ENCODE data around the gene ARL13B.
"Not testable (repeated sequence)": the region's sequence is repeated elsewhere in the genome, so short reads cannot be mapped to it uniquely, and the experiment has no call there.

ARL13B gene

DNA sequence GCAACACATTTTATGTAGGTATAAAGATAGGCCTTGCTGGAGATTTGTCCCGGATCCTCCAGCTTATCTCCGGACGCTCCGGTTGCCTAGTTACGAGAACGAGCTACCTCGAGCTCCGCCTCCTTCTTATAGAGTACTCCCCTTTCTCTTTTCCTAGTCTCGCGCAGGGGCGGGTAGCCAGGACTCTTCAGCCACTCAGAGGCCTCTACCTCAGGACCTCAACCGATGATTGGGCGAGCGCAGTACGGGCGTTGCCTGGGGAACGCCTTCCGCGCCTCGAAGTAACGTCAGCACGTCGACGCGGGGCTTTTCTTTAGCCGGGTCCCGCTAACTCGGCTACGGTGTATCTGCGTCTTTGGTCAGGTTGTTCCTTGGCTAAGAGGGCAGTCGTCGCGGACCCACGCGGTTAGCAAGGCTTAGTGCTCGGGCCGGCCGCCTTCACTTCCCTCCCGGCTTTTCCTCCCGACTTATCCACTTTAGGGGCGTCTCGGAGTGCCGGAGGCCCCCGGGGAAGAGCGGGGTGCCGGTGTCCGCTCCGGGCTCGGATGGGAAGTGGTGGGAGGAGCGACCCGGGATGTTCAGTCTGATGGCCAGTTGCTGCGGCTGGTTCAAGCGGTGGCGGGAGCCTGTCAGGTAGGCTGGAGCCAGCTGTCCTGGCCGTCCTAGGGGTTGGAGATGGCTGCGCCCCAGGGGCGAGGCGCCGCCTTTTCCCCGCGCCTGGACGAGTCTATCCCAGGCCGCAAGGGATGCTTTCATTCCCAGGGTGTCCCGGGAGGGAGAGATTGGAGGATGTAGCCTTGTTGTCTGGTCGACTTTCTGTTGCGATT, at the start of gene ARL13B:
ARL13B (plus strand) TSS at position 306 of the 827 bp plus-strand sequence; CDS start at position 575, 269 bp downstream.
- peak; percentile 99 for DNase-seq

DNA sequence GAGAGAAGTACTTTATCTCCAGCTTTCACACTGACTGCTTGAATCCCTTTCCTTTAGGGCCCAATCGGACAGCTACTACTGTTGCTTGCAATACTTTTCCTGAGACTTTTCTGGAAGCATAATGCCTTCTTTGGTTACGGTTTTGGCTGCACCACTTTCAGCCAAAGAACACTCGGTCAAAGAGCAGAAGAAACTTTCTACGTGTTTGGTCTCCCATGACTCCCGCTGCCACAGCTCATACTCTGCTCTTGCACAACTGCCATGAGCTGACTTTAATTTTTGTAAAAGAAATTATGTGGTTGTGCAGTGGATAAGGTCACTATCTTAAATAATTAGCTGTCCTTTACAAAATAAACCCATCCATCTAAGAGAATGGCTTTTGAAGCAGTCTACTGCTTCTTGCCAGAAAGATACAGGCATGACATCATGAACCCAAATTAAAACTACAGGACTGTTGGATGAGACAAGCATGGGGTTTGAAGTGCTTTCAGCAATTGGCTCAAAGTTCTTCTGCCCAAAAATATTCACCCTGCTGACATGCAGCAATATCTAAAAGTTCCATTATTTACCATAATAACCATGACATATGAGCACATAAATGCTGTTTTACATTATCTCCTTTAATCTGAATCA, 48.2 kb upstream of the ARL13B start:
- DNase-seq: no peak

DNA sequence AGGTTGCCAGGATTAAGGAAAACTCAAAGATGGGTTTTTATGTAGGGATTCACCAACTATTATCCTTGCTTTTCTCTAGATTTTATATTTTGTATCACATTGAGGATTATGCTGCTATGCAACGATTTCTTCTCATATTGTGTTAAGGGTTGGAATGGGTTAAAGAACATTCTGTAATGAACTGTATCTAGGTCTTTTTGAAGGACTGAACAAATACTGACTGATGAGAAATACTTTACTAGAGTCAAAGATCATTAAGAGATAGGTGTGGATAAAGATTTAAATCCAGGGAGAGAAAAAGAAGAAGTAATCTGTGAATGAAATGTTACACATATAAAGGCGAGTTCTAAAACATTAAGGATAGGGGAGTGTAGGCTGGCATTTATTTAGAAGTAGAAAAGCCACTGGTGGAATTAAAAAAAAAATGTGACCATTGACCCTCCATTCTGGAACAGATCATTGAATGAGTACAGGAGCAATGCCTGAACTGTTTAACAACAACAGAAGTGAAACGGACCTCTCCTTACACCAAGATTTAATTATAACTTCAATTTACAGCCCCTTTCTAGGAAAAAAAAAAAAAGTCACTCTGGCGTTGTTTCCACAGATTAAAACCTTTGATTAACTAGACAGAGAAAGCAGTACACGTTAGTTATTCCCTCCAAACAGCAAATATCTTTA, 45.4 kb upstream of the ARL13B start:
- DNase-seq: no peak

GRCh38 chr3:93936549-93936948, 43.4 kb upstream of the ARL13B start:
- DNase-seq: no peak

GRCh38 chr3:93937485-93937884, 42.5 kb upstream of the ARL13B start:
- DNase-seq: not testable (repeated sequence)

GRCh38 chr3:93949958-93950357, 30.0 kb upstream of the ARL13B start:
- DNase-seq: peak; percentile 4

DNA sequence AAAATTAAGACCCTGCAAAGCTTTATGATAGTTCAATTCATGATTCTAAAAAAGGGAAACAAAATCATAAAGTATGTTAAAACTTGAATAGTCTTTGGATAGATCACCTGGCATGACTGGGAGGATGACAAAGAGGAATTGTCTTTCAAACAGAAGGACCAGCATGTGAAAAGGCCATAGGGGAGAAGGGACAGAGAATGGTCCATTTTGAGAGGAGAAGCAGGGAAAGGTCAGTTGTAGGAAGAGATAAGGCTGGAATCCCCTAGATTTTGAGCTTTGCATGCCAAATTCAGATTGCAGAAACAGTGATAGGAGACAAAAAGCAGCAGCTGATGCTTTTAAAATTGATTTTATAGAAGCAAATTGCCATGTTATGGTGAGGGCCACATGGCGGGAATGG, 18.9 kb upstream of the ARL13B start:
- no peak for DNase-seq

- DNase-seq: no peak
Observed at GRCh38 chr3:93961489-93961888, 18.5 kb upstream of the ARL13B start.

- DNase-seq: no peak
Observed at GRCh38 chr3:93962798-93963197, 17.2 kb upstream of the ARL13B start.

DNA sequence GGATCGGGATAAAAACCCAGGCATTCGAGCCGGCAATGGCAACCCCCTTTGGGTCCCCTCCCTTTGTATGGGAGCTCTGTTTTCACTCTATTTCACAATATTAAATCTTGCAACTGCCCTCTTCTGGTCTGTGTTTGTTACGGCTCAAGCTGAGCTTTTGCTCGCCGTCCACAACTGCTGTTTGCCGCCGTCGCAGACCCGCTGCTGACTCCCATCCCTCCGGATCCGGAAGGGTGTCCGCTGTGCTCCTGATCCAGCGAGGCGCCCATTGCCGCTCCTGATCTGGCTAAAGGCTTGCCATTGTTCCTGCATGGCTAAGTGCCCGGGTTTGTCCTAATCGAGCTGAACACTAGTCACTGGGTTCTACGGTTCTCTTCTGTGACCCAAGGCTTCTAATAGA, 14.8 kb upstream of the ARL13B start:
- not testable (repeated sequence) for DNase-seq

GRCh38 chr3:93969443-93969842, 10.5 kb upstream of the ARL13B start:
- DNase-seq: no peak

DNA sequence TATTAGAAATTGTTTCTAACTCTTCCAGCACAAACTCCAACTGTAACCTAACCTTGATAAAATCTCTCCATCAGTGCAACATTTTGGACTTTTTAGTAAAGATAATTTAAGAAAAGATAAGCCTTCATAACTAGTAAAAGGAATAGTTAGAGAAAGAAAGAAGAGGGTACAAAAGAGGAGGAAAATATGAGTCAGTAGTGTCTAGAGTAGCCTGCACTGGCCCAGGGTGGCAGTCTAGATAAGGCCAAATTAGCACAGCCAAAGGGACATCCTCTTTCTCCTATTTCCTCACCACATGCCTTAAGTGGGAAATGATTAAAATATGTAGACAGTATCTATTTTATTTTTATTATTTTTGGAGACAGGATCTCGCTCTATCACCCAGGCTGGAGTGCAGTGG, 10.0 kb upstream of the ARL13B start:
- DNase-seq: no peak

- peak; percentile 27 for DNase-seq
Observed at GRCh38 chr3:93973131-93974126, 6.5 kb upstream of the ARL13B start, which contains the start of gene PROS1. Gene PROS1, minus strand, starts transcription at chr3:93973896. Its CDS starts 147 bp downstream, at chr3:93973749.

DNA sequence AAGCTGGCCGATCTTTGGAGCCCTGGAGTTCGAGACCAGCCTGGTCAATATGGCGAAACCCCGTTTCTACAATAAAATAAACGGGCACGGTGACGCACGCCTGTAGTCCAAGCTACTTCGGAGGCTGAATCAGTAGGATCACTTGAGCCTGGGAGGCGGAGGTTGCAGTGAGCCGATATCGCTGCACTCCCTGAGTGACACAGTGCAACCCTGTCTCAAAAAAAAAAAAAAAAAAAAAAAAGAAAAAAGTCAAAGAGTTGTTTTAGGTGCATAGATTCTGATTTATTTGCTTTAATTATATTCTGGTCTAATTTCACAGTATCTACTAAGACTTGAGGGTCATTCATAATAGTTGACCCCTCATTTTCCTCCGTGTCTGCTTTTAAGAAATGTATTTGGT, 1.7 kb downstream of the ARL13B start:
- DNase-seq: no peak

GRCh38 chr3:93983408-93983807, 3.5 kb downstream of the ARL13B start:
- DNase-seq: no peak

DNA sequence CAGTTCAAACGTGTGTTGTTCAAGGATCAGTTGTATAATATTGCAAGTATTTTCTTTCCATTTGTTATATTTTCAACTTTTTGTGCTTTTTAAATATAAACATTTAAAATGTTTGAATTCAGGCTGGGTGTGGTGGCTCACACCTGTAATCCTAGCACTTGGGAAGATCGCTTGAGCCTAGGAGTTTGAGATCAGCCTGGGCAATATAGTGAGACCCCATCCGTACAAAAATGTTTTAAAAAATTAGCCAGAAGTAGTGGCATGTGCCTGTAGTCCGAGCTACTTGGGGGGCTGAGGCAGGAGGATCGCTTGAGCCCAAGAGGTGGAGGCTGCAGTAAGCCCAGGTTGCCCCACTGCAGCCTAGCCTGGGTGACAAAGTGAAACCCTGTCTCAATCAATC, 4.7 kb downstream of the ARL13B start:
- DNase-seq: no peak

- no peak for DNase-seq
Observed at GRCh38 chr3:93988283-93988682, 8.3 kb downstream of the ARL13B start.

GRCh38 chr3:93988764-93989163, 8.8 kb downstream of the ARL13B start:
- DNase-seq: no peak

- DNase-seq: no peak
Observed at GRCh38 chr3:93989241-93989640, 9.3 kb downstream of the ARL13B start.

DNA sequence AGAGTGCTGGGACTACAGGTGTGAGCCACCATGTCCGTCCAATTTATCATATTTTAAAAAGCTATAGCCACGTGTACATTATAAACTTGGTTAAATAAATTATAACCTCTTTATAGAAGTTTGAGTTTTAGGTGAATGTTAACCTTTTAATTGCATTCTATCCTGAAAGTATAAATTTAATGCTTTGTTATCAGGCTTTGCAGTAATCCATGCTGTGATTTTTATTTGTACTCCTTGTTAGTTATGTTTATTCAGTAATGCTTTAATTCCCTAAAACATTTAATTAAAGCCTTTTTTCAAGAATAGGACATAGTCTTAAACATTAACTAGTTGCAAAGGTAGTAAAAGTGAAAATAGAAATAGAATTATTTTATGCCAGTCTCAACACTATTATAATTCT, 11.7 kb downstream of the ARL13B start:
- DNase-seq: no peak

DNA sequence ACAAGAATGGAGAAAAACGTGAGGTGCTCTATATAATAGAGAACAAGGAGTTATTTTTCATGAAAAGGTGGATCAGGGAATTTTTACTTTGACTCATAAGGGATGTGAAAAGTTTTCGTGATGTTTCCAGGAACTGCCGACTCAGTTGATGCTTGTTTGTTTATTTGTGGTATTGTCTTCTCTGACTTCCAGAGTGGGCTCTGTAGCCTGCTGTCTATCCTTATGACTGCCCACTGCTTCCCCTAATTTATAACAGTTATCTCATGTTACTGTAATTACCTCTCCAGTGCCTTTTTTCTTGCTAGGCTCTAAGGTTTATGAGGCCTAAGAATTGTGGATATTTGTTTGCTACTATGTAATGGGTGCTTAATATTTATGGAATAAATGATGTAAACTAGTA, 12.3 kb downstream of the ARL13B start:
- no peak for DNase-seq

- DNase-seq: no peak
Observed at GRCh38 chr3:93994056-93994455, 14.1 kb downstream of the ARL13B start.

- DNase-seq: no peak
Observed at GRCh38 chr3:94001191-94001590, 21.2 kb downstream of the ARL13B start.

All from NCI-H2029 (cell line).